NB4 (cell line): ENCODE results near the gene KLK15.

Experiments used
- DNase-seq: peaks from one replicate; pipeline ENCODE4 v3.0.0; 2010; ENCODE audit warnings: low read depth
- H3K4me3 ChIP-seq: one replicate; pipeline ENCODE4 v1.5.1; 2011; ENCODE audit warnings: mild to moderate bottlenecking, low read depth, low read length, moderate library complexity
- CTCF ChIP-seq: IDR thresholded peaks from one replicate; pipeline ENCODE4 v1.5.1; 2012; ENCODE audit warnings: low read depth, low read length
- MAX ChIP-seq: IDR thresholded peaks from 2 replicates; pipeline ENCODE4 v1.6.1; 2011; ENCODE audit warnings: low read depth, low read length
- MYC ChIP-seq: IDR thresholded peaks from 2 replicates; pipeline ENCODE4 v1.6.1; 2011; ENCODE audit warnings: low read depth, low read length
- POLR2A ChIP-seq: IDR thresholded peaks from 2 replicates; pipeline ENCODE4 v1.6.1; 2011; ENCODE audit warnings: mild to moderate bottlenecking; ENCODE audit not compliant: insufficient read length; ENCODE audit errors: extremely low read depth

The KLK15 gene

GRCh38 chr19:50808856-50809255 lies 24.5 kb downstream of the KLK15 start:
- no peak for DNase-seq
- no peak overlapping the region for H3K4me3 ChIP-seq
- TF ChIP-seq MYC: no peak
- TF ChIP-seq POLR2A: no peak
- no peak for TF ChIP-seq CTCF
- TF ChIP-seq MAX: no peak

GRCh38 chr19:50804420-50805272 lies 28.7 kb downstream of the KLK15 start:
- H3K4me3 ChIP-seq: peak overlapping the region; percentile 91
- DNase-seq: peak; percentile 98
- TF ChIP-seq MAX (peak; percentile 94), MYC (peak; percentile 91), CTCF (no peak), POLR2A (peak; percentile 98)

GRCh38 chr19:50803633-50804419 lies 29.5 kb downstream of the KLK15 start:
- DNase-seq: peak; percentile 54
- no peak for TF ChIP-seq MYC
- no peak for TF ChIP-seq MAX
- no peak for TF ChIP-seq CTCF
- TF ChIP-seq POLR2A: no peak
- H3K4me3 ChIP-seq: peak overlapping the region; percentile 91

- DNase-seq: no peak
- H3K4me3 ChIP-seq: no peak overlapping the region
Observed at GRCh38 chr19:50801107-50801506, 32.3 kb downstream of the KLK15 start.

GRCh38 chr19:50799547-50799851 lies 33.9 kb downstream of the KLK15 start:
- no peak for DNase-seq
- TF ChIP-seq CTCF (no peak), POLR2A (no peak)
- H3K4me3 ChIP-seq: no peak overlapping the region

More at GRCh38 chr19:50801107-50801506, 32.3 kb downstream of the KLK15 start:
- TF ChIP-seq MYC (no peak), POLR2A (no peak), MAX (no peak), CTCF (no peak)
